HG02981 (cell line): ENCODE data around the gene EIF2S3B.
"Not testable (repeated sequence)": the region's sequence is repeated elsewhere in the genome, so short reads cannot be mapped to it uniquely, and the experiment has no call there.

Experiments
- ATAC-seq: cut with Tn5 transposase; IDR thresholded peaks from one replicate; pipeline ENCODE4 v1.9.1; 2021; ENCODE audit warnings: mild to moderate bottlenecking, moderate library complexity; ENCODE audit not compliant: unreplicated experiment

The EIF2S3B gene

DNA sequence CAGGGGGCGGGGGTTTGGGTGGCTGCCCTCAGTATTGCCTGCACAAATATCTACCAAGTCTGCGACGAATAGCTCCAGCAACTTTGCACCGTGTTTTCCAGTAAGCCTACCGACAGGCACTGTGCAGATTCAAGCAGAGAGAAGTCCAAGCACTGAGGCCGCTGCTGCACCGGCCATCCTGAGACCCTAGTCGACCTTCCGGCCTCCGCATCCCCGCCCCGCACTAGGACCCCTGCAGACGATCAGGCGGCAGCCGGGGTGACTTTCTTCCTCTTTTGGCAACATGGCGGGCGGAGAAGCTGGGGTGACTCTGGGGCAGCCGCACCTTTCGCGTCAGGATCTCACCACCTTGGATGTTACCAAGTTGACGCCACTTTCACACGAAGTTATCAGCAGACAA lies at the start of gene EIF2S3B:
EIF2S3B (plus strand) TSS at position 271 of the 400 bp plus-strand sequence; CDS start at position 284, 13 bp downstream.
- ATAC-seq, result no peak

DNA sequence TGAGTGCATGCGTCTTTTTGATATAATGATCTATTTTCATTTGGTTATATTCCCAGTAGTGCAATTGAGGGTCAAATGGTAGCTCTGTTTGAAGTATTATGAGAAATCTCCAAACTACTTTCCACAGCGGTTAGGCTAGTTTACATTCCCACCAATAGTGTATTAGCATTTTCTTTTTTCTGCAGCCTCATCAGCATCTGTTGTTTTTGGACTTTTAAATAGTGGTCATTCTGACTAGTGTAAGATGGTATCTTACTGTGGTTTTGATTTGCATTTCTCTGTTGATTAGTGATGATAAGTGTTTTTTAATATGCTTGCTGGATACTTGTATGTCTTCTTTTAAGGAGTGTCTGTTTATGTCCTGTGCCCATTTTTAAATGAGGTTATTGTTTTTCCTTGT lies 48.8 kb upstream of the EIF2S3B start:
- ATAC-seq, result no peak

DNA sequence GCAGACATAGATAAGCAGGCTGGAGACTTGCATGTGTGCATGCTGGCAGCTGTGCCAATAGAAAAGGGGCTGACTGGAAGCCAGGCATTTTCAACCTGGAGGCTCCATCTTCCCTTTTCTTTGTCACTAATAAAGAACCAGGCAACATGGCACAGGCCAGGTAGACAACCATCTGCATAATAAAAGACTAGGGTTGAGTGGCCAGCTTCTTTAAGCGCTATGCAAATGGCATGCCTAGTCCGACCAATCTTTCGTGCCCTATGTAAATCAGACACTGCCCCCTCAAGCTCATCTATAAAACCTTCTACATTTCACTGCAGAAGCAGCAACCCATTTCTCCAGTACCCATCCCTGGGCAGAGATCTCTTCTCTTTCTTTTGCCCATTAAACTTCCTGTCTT lies 47.9 kb upstream of the EIF2S3B start:
- ATAC-seq, result no peak

DNA sequence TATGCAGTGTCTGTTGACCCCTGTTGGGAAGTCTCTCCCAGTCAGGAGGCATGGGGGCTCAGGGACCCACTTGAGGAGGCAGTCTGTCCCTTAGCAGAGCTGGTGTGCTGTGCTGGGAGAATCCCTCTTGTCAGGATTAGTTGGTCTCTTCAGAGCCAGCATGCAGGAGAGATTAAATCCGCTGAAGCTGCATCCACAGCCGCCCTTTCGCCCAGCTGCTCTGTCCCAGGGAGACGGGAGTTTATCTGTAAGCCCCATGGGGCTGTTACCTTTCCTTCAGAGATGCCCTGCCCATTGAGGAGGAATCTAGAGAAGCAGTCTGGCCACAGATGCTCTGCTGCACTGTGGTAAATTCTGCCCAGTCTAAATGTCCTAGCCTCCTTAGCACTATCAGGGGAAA lies 39.4 kb upstream of the EIF2S3B start:
- no peak for ATAC-seq

DNA sequence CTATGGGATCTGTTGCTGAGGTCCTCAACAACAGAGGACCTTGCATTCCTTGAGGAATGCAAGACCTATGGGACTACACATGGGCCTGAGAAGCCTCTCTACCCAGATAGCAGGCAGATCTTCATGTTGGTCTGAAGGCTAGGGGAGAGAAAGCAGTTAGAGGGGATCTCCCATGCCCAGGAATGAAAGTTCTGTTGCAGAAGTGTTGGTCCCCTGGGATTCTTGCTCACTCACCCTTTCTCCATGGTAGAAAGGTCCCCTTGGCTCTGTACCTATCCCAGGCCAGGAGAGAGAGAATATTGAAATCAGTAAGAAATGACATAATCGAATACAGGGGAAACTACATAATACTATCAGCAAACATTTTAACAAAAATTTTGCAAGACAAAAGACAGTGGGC lies 36.0 kb upstream of the EIF2S3B start:
- no peak for ATAC-seq

- ATAC-seq, result not testable (repeated sequence)
Observed at GRCh38 chr12:10472808-10473207, 32.9 kb upstream of the EIF2S3B start.

DNA sequence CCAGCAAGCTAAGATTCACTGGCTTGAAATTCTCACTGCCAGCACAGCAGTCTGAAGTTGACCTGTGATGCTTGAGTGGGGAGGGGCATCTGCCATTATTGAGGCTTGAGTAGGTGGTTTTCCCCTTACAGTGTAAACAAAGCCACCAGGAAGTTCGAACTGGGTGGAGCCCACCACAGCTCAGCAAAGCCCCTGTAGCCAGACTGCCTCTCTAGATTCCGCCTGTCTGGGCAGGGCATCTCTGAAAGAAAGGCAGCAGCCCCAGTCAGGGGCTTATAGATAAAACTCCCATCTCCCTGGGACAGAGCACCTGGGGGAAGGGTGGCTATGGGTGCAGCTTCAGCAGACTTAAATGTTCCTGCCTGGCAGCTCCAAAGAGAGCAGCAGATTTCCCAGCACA lies 23.8 kb upstream of the EIF2S3B start:
- ATAC-seq, result not testable (repeated sequence)

- ATAC-seq, result not testable (repeated sequence)
Observed at GRCh38 chr12:10487328-10487727, 18.4 kb upstream of the EIF2S3B start.

DNA sequence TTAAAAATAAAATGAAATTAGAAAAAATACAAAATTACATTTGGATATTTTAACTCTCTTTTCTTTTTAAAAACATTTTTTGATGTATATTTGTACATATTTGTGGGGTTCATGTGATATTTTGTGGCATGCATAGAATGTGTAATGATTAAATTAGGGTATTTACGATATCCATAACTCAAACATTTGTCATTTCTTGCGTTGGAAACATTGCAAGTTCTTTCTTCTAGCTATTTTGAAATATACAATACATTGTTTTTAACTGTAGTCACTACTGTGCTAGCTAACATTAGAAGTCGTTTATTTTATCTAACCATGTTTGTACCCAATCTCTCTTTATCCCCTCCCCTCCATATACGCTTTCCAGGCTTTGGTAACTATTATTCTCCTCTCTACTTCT lies 13.9 kb upstream of the EIF2S3B start:
- ATAC-seq, result no peak

GRCh38 chr12:10497602-10498001 lies 8.1 kb upstream of the EIF2S3B start:
- ATAC-seq, result no peak

DNA sequence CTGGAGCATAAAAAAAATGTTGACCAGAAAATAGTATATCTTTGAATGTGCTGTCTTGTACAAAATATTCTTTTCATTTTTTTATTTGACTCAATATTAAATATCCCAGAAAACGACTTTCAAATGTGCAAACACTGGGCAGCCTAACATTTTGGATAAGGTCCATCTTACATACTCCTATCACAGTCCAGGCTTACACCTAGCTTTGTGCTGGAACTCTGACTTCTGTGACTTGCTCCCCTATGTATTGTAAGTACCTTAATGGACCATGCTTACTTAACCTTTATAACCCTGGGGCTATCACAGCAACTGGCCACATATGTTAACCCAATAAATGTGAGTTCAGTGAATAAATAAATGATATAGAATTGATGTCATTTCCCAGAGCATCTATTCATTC lies 7.6 kb upstream of the EIF2S3B start:
- ATAC-seq, result no peak

DNA sequence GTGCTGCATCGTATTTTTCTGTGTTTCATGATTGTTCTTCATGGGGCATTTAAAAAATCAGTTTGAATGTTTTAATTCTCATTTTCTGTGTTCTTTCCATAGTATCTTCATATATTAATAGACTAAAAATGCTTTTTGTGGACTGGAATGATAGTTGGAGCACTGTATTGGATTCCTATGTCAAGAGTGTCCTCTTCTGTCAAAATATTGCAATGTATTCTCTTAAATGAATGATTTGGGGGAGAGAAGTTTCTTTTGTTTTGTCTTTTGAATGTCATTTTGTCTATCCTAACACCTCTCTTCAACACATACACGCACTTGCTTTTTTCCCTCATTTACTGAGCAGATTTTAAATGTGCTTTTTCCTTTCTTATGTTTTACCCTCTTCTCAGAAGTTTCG lies 4.7 kb upstream of the EIF2S3B start:
- no peak for ATAC-seq

DNA sequence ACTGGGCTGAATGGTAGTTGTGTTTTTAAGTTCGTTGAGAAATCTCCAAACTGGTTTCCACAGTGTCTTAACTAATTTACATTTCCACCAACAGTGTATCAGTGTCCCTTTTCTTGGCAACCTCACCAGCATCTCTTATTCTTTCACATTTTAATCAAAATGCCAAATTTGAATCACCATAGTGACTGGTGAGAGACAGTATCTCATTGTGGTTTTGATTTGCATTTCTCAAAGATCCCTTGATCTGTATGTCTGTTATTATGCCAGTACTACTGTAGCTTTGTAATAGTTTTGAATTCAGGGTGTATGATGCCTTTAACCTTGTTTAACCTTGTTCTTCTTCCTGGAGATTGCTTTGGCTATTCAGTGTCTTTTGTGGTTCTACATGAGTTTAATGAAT lies 2.2 kb upstream of the EIF2S3B start:
- ATAC-seq, result no peak

GRCh38 chr12:10511756-10512355 lies 6.2 kb downstream of the EIF2S3B start:
- ATAC-seq, result no peak

- ATAC-seq, result no peak
Observed at GRCh38 chr12:10512798-10513197, 7.1 kb downstream of the EIF2S3B start.

GRCh38 chr12:10521555-10521954 lies 15.9 kb downstream of the EIF2S3B start:
- no peak for ATAC-seq

GRCh38 chr12:10528174-10528953 lies 22.7 kb downstream of the EIF2S3B start:
- ATAC-seq, result no peak

- ATAC-seq, result no peak
Observed at GRCh38 chr12:10529603-10530002, 23.9 kb downstream of the EIF2S3B start.

- no peak for ATAC-seq
Observed at GRCh38 chr12:10537721-10538120, 32.0 kb downstream of the EIF2S3B start.

DNA sequence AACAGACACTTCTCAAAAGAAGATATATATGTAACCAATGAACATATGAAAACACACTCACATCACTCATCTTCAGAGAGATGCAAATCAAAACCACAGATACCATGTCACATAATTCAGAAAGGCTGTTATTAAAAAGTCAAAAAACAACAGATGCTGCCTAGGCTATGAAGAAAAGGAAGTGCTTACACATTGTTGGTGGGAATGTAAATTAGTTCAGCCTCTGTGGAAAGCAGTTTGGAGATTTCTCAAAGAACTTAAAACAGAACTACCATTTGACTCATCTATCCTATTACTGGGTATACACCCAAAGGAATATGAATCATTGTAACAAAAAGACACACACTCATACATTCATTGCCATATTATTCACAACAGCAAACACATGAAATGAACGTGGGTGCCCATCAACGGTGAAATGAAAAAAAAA lies 35.1 kb downstream of the EIF2S3B start:
- peak; percentile 90 for ATAC-seq

DNA sequence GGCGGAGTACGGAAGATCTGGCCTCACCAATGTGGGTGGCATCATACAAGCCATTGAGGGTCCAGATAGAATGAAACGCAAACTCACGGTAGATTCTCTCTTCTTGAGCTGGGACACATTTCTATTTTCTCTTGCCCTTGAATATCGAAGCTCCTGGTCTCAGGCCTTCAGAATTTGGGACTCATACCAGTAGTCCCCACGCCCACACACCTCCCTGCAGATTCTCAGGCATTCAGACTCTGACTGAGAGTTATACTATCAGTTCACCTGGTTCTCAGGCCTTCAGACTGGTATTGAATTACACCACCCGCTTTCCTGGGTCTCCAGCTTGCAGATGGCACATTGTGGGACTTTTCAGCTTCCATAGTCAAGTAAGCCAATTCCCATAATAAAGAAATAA lies 37.8 kb downstream of the EIF2S3B start:
- ATAC-seq, result no peak

- ATAC-seq, result no peak
Observed at GRCh38 chr12:10551375-10551774, 45.7 kb downstream of the EIF2S3B start.

GRCh38 chr12:10553148-10553547 lies 47.5 kb downstream of the EIF2S3B start:
- ATAC-seq, result no peak
